ENCODE measurements around the gene FARP2. TPM values are rescaled to one million over a fixed set of nuclear protein-coding genes. Genes with fewer than 3 reads are reported as not detected.

The FARP2 gene
- total and polyA plus RNA-seq, 2 of the 13 experiments (the other 11 are each of a cell fraction or from before 2014, with no cell fraction given): 28.0 to 45.4 TPM

DNA sequence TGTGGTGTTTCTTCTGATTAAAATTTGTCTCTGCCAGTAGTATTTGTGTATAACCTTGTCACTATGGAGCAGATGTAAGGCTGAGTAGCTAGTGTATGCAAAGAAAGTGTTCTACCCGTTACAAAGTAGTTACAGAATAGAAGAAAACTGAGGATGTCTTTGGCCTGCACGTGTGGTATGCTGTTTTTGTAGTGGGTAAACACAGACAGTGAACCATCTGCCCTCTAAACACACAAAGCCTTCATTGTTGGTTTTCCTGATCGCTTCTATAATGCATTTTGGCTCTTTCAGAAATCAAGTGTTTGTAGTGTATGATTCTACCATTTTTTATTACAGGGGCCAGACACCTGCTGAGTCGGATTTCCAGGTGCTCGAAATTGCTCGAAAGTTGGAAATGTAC is 61.5 kb downstream of the FARP2 start (continued):
- TF ChIP-seq ZNF552 (CRISPR knock-in tag; IDR thresholded peaks at IDR 0.05; ENCODE audit: borderline replicate concordance) (no peak), XRCC5 (optimal IDR thresholded peaks at IDR 0.05; ENCODE audit: low read length) (no peak), ZC3H13 (CRISPR knock-in tag; IDR thresholded peaks at IDR 0.05) (no peak), SSRP1 (CRISPR knock-in tag; IDR thresholded peaks at IDR 0.05) (peak; percentile 69; the same call in 1 of the 2 replicates), RBAK (CRISPR knock-in tag; IDR thresholded peaks at IDR 0.05) (no peak), GTF3A (CRISPR knock-in tag; conservative IDR thresholded peaks at IDR 0.05) (no peak), SP140L (CRISPR knock-in tag; IDR thresholded peaks at IDR 0.05; ENCODE audit: borderline replicate concordance) (no peak), FOXJ3 (CRISPR knock-in tag; IDR thresholded peaks at IDR 0.05; ENCODE audit: borderline replicate concordance) (0 out of 2 replicates have a peak, but pooled peaks have one; percentile 43), ZNF878 (CRISPR knock-in tag; IDR thresholded peaks at IDR 0.05) (no peak), NR2F2 (IDR thresholded peaks at IDR 0.05; ENCODE audit: borderline replicate concordance, low read depth) (no peak), ZNF549 (CRISPR knock-in tag; IDR thresholded peaks at IDR 0.05) (no peak), POLR2AphosphoS2 (IDR thresholded peaks at IDR 0.05; ENCODE audit: low read depth, low read length) (no peak), ZZZ3 (CRISPR knock-in tag; IDR thresholded peaks at IDR 0.05; ENCODE audit: borderline replicate concordance) (no peak), ZSCAN29 (CRISPR knock-in tag; conservative IDR thresholded peaks at IDR 0.05) (no peak), MXI1 (IDR thresholded peaks at IDR 0.05; ENCODE audit: borderline replicate concordance, low read depth, low read length) (peak; percentile 19; the same call in 1 of the 3 replicates), GATA4 (IDR thresholded peaks at IDR 0.05; ENCODE audit: borderline replicate concordance, low read depth) (no peak), CBX1 (IDR thresholded peaks at IDR 0.05; ENCODE audit: low read depth) (no peak), ZSCAN9 (CRISPR knock-in tag; IDR thresholded peaks at IDR 0.05; ENCODE audit: borderline replicate concordance) (no peak), ETV6 (CRISPR knock-in tag; conservative IDR thresholded peaks at IDR 0.05) (no peak), PHF20 (CRISPR knock-in tag; IDR thresholded peaks at IDR 0.05) (no peak), MED13 (CRISPR knock-in tag; IDR thresholded peaks at IDR 0.05) (no peak), FOXO1 (CRISPR knock-in tag; IDR thresholded peaks at IDR 0.05) (no peak; the same call in 1 of the 2 replicates), MAFG (CRISPR knock-in tag; IDR thresholded peaks at IDR 0.05) (no peak), HNRNPK (IDR thresholded peaks at IDR 0.05; ENCODE audit: low read depth, low read length, poor library complexity, severe bottlenecking) (no peak)
- TF ChIP-seq, protein P1, sequence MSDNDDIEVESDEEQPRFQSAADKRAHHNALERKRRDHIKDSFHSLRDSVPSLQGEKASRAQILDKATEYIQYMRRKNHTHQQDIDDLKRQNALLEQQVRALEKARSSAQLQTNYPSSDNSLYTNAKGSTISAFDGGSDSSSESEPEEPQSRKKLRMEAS (IDR thresholded peaks at IDR 0.05): peak; percentile 37; the same call in 1 of the 2 replicates
- TF ChIP-seq, protein P2, sequence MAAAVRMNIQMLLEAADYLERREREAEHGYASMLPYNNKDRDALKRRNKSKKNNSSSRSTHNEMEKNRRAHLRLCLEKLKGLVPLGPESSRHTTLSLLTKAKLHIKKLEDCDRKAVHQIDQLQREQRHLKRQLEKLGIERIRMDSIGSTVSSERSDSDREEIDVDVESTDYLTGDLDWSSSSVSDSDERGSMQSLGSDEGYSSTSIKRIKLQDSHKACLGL (CRISPR knock-in tag; IDR thresholded peaks at IDR 0.05): no peak
- TF ChIP-seq, protein P3, sequence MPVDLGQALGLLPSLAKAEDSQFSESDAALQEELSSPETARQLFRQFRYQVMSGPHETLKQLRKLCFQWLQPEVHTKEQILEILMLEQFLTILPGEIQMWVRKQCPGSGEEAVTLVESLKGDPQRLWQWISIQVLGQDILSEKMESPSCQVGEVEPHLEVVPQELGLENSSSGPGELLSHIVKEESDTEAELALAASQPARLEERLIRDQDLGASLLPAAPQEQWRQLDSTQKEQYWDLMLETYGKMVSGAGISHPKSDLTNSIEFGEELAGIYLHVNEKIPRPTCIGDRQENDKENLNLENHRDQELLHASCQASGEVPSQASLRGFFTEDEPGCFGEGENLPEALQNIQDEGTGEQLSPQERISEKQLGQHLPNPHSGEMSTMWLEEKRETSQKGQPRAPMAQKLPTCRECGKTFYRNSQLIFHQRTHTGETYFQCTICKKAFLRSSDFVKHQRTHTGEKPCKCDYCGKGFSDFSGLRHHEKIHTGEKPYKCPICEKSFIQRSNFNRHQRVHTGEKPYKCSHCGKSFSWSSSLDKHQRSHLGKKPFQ (CRISPR knock-in tag; IDR thresholded peaks at IDR 0.05; ENCODE audit: insufficient replicate concordance): no peak
- TF ChIP-seq, protein P4, sequence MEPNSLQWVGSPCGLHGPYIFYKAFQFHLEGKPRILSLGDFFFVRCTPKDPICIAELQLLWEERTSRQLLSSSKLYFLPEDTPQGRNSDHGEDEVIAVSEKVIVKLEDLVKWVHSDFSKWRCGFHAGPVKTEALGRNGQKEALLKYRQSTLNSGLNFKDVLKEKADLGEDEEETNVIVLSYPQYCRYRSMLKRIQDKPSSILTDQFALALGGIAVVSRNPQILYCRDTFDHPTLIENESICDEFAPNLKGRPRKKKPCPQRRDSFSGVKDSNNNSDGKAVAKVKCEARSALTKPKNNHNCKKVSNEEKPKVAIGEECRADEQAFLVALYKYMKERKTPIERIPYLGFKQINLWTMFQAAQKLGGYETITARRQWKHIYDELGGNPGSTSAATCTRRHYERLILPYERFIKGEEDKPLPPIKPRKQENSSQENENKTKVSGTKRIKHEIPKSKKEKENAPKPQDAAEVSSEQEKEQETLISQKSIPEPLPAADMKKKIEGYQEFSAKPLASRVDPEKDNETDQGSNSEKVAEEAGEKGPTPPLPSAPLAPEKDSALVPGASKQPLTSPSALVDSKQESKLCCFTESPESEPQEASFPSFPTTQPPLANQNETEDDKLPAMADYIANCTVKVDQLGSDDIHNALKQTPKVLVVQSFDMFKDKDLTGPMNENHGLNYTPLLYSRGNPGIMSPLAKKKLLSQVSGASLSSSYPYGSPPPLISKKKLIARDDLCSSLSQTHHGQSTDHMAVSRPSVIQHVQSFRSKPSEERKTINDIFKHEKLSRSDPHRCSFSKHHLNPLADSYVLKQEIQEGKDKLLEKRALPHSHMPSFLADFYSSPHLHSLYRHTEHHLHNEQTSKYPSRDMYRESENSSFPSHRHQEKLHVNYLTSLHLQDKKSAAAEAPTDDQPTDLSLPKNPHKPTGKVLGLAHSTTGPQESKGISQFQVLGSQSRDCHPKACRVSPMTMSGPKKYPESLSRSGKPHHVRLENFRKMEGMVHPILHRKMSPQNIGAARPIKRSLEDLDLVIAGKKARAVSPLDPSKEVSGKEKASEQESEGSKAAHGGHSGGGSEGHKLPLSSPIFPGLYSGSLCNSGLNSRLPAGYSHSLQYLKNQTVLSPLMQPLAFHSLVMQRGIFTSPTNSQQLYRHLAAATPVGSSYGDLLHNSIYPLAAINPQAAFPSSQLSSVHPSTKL (CRISPR knock-in tag; IDR thresholded peaks at IDR 0.05): peak; percentile 69

Data from HepG2 (cell line).